CD14-positive monocyte (primary cell): ENCODE data around the gene TBC1D19. TPM values are rescaled to one million over a fixed set of nuclear protein-coding genes. Genes with fewer than 3 reads are reported as not detected.

Source experiments
- DNase-seq, 3 donors: peaks; one replicate each; pipeline ENCODE4 v3.0.0-alpha.2; 2011 to 2022
- H2AFZ ChIP-seq: 2 replicates; pipeline ENCODE4 v1.6.0; 2012; ENCODE audit warnings: mild to moderate bottlenecking, low read depth, low read length, inconsistent platforms; ENCODE audit not compliant: insufficient read depth, poor library complexity, severe bottlenecking
- H3K27ac ChIP-seq, 2 donors: 1 replicate in 1 of 2; 2 replicates in 1 of 2; pipeline ENCODE4 v1.5.1; 2012 to 2013; ENCODE audit warnings: low read length in 2 of 2, control low read depth in 1 of 2, inconsistent platforms in 1 of 2, low read depth in 1 of 2, mild to moderate bottlenecking in 1 of 2
- H3K27me3 ChIP-seq, 2 donors: one replicate each; pipeline versions ENCODE4 v1.6.0 to v1.6.1; 2011 to 2013; ENCODE audit warnings: low read length in 2 of 2; ENCODE audit not compliant: control insufficient read depth in 2 of 2, insufficient read depth in 2 of 2
- H3K36me3 ChIP-seq, 2 donors: replicated peaks in 1 of 2; 1 replicate in 1 of 2; 2 replicates in 1 of 2; pipeline versions ENCODE4 v1.5.1 to v1.6.1; 2012 to 2013; ENCODE audit warnings: low read length in 2 of 2, control low read depth in 1 of 2, inconsistent platforms in 1 of 2, mild to moderate bottlenecking in 1 of 2; ENCODE audit not compliant: insufficient read depth in 2 of 2, control insufficient read depth in 1 of 2
- H3K4me1 ChIP-seq, 2 donors: 1 replicate in 1 of 2; 2 replicates in 1 of 2; pipeline versions ENCODE4 v1.5.1 to v1.6.1; 2012 to 2013; ENCODE audit warnings: low read length in 2 of 2, control low read depth in 1 of 2, inconsistent platforms in 1 of 2, mild to moderate bottlenecking in 1 of 2, moderate library complexity in 1 of 2; ENCODE audit not compliant: insufficient read depth in 2 of 2, control insufficient read depth in 1 of 2
- H3K4me2 ChIP-seq: replicated peaks from 2 replicates; pipeline ENCODE3; 2012; ENCODE audit warnings: low read length, moderate library complexity, mild to moderate bottlenecking; ENCODE audit not compliant: poor library complexity, severe bottlenecking; ENCODE audit errors: extremely low read depth
- H3K4me3 ChIP-seq, 3 experiments: fragments of 200-600 bp in 1 of 3; sonication (generic) in 1 of 3; replicated peaks in 1 of 3; 1 replicate in 2 of 3; 2 replicates in 1 of 3; pipeline ENCODE4 v1.5.1; 2011 to 2013; ENCODE audit warnings: low read length in 3 of 3, mild to moderate bottlenecking in 3 of 3, control low read depth in 2 of 3, low read depth in 2 of 3, inconsistent platforms in 1 of 3, moderate library complexity in 1 of 3
- H3K79me2 ChIP-seq: 2 replicates; pipeline ENCODE4 v1.6.0; 2012; ENCODE audit warnings: mild to moderate bottlenecking, control low read depth, inconsistent platforms, low read length, moderate library complexity; ENCODE audit not compliant: insufficient read depth
- H3K9ac ChIP-seq: 2 replicates; pipeline ENCODE4 v1.6.0; 2017; ENCODE audit warnings: low read length, mild to moderate bottlenecking; ENCODE audit not compliant: insufficient read depth, poor library complexity, severe bottlenecking
- H3K9me3 ChIP-seq, 2 donors: replicated peaks in 1 of 2; 1 replicate in 1 of 2; 2 replicates in 1 of 2; pipeline versions ENCODE4 v1.5.1 to v1.6.1; 2012 to 2013; ENCODE audit warnings: low read length in 2 of 2, control low read depth in 1 of 2; ENCODE audit not compliant: control insufficient read depth in 1 of 2, insufficient read depth in 1 of 2
- H4K20me1 ChIP-seq: 2 replicates; pipeline ENCODE4 v1.6.0; 2012; ENCODE audit warnings: mild to moderate bottlenecking, low read length, control low read depth, moderate library complexity; ENCODE audit not compliant: insufficient read depth
- H3K27ac Mint-ChIP-seq, 7 donors: one replicate each; pipeline ENCODE4 v1.8.0; 2020; ENCODE audit warnings: mild to moderate bottlenecking in 7 of 7, mixed read lengths in 7 of 7, moderate library complexity in 6 of 7, inconsistent platforms in 2 of 7
- H3K27me3 Mint-ChIP-seq, 3 donors: one replicate each; pipeline ENCODE4 v1.8.0; 2021 to 2022; ENCODE audit warnings: low read depth in 3 of 3, mild to moderate bottlenecking in 3 of 3, mixed read lengths in 3 of 3, moderate library complexity in 3 of 3, inconsistent platforms in 1 of 3
- H3K36me3 Mint-ChIP-seq, 2 donors: one replicate each; pipeline ENCODE4 v1.8.0; 2020; ENCODE audit warnings: mixed read lengths in 2 of 2, inconsistent platforms in 1 of 2, mild to moderate bottlenecking in 1 of 2
- H3K4me1 Mint-ChIP-seq: one replicate; pipeline ENCODE4 v1.8.0; 2020; ENCODE audit warnings: mild to moderate bottlenecking, mixed read lengths
- H3K4me3 Mint-ChIP-seq, 2 donors: one replicate each; pipeline ENCODE4 v1.8.0; 2020; ENCODE audit warnings: mild to moderate bottlenecking in 2 of 2, mixed read lengths in 2 of 2, moderate library complexity in 1 of 2
- H3K9me3 Mint-ChIP-seq, 7 donors: one replicate each; pipeline ENCODE4 v1.8.0; 2020 to 2022; ENCODE audit warnings: mixed read lengths in 7 of 7, mild to moderate bottlenecking in 6 of 7, moderate library complexity in 6 of 7, inconsistent platforms in 2 of 7
- WGBS: methylation state at CpG from one replicate; pipeline ENCODE4 v1.1.5; 2013; ENCODE audit warnings: missing lambda C conversion rate; ENCODE audit not compliant: insufficient coverage; 5-methylcytosine and 5-hydroxymethylcytosine counted together
- intact Hi-C, 2 donors: fragments of 100-400 bp; cut with micrococcal nuclease; formaldehyde crosslinking; loops; one replicate each; pipeline versions ENCODE4 v1.15.0 to v1.15.1; 2023
- polyA plus RNA-seq, 3 donors: library from polyadenylated mRNA; depleted of rRNA in 1 of 3; unstranded in 2 of 3; stranded (reverse) in 1 of 3; fragments of 300-500 nt in 2 of 3; fragments of >200 nt in 1 of 3; fragmentation: Illumina TruSeq in 2 of 3; gene quantifications; 1 replicate in 2 of 3; 2 replicates in 1 of 3; pipeline ENCODE4 v1.2.3, GENCODE V29; 2012 to 2021
- TF ChIP-seq, protein P1 (sequence below): fragments of 200-600 bp; IDR thresholded peaks from one replicate; pipeline ENCODE4 v1.8.0; 2022; ENCODE audit warnings: antibody characterized with exemption, mild to moderate bottlenecking

Gene TBC1D19
- polyA plus RNA-seq, 3 donors: 0.19 to 0.84 (median 0.33) TPM

DNA sequence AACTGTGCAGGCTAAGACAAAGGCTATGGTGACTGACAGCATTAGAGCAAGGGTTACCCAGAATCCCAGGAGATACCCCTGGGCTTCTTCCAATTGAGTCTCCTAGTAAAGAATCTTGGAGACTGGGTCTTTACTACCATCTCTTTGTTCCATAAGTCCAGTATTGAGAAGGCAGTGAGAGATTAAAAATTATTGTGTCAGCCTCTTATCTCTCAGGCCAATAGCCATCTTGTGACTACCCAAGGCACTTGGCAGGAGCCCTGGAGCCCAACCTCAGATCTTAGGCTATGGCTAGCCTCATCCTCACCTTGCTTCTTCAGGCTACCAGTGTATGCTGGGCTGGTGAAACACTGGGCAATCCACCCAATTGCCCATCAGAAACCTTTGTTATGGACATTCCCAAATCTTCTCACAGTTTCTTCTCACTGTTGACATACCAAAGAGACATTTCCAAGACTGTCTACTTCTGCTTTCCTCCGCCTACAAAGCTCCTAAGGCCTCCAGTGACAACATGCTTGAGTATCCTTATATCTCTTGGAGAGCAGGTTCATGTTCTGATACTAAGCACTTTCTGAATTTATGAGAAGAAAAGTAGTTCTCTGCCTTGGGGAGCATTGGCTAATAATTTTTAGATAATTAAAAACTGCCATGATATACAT lies 200.5 kb downstream of the TBC1D19 start:
- intact Hi-C loops: no loop called here
- Mint-ChIP-seq H3K4me1 (peaks cover 27% of the 10 kb centered on the region), H3K9me3 (peaks cover 0 to 2% (median 0%) of the 10 kb centered on the region in 7 donors), H3K27ac (no peak overlapping the region), H3K36me3 (peaks cover 0 to 3% of the 10 kb centered on the region in 2 donors), H3K27me3 (peaks cover 2 to 6% (median 4%) of the 10 kb centered on the region in 3 donors), H3K4me3 (no peak overlapping the region)
- Histone ChIP-seq H3K4me2 (no peak overlapping the region), H4K20me1 (no peaks in the 10 kb centered on the region), H3K79me2 (no peaks in the 10 kb centered on the region), H3K27me3 (no peaks in the 10 kb centered on the region), H3K9ac (no peak overlapping the region), H3K9me3 (no peaks in the 10 kb centered on the region), H3K4me3 (no peak overlapping the region), H2AFZ (no peak overlapping the region), H3K27ac (no peak overlapping the region), H3K4me1 (peaks cover 21% of the 10 kb centered on the region in 2 donors), H3K36me3 (no peaks in the 10 kb centered on the region)
- TF ChIP-seq, protein P1, sequence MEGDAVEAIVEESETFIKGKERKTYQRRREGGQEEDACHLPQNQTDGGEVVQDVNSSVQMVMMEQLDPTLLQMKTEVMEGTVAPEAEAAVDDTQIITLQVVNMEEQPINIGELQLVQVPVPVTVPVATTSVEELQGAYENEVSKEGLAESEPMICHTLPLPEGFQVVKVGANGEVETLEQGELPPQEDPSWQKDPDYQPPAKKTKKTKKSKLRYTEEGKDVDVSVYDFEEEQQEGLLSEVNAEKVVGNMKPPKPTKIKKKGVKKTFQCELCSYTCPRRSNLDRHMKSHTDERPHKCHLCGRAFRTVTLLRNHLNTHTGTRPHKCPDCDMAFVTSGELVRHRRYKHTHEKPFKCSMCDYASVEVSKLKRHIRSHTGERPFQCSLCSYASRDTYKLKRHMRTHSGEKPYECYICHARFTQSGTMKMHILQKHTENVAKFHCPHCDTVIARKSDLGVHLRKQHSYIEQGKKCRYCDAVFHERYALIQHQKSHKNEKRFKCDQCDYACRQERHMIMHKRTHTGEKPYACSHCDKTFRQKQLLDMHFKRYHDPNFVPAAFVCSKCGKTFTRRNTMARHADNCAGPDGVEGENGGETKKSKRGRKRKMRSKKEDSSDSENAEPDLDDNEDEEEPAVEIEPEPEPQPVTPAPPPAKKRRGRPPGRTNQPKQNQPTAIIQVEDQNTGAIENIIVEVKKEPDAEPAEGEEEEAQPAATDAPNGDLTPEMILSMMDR: no peak
- no peak for DNase-seq
- no CpG with 5 or more reads among the region's 1 CpG for WGBS

DNA sequence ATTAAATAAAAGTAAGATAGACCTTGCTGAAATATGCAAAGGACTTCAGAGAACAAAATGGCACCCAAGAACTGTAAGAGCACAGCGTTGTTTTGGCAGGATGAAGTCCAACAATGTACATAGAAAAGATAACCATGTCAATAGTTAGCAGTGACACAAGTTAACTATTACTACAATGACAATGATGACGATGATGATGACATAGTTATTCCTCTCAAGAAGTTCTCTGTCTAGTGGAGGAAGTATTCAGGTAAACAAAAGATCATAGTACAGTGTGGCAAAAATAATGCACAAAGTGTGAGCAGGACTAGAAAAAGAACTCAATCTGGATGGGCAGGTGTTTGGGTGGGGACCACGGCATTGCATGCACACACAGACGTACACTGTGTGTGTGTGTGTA lies 201.4 kb downstream of the TBC1D19 start:
- Mint-ChIP-seq H3K9me3 (peaks cover 0 to 5% (median 2%) of the 10 kb centered on the region in 7 donors), H3K27me3 (peaks cover 4 to 5% (median 5%) of the 10 kb centered on the region in 3 donors), H3K4me1 (peaks cover 27% of the 10 kb centered on the region), H3K27ac (no peak overlapping the region), H3K4me3 (no peak overlapping the region), H3K36me3 (peaks cover 0 to 3% of the 10 kb centered on the region in 2 donors)
- WGBS: 100% methylated on average over 1 of the region's 4 CpGs
- peaks cover 21% of the 10 kb centered on the region in 2 donors for H3K4me1 ChIP-seq
- H4K20me1 ChIP-seq: no peaks in the 10 kb centered on the region
- no peak overlapping the region for H3K4me2 ChIP-seq
- H3K27ac ChIP-seq: no peak overlapping the region
- H3K4me3 ChIP-seq: no peak overlapping the region
- H3K9ac ChIP-seq: no peak overlapping the region
- no peaks in the 10 kb centered on the region for H3K27me3 ChIP-seq
- H3K9me3 ChIP-seq: no peaks in the 10 kb centered on the region
- H3K79me2 ChIP-seq: no peaks in the 10 kb centered on the region
- H3K36me3 ChIP-seq: no peaks in the 10 kb centered on the region
- H2AFZ ChIP-seq: no peak overlapping the region
- TF ChIP-seq, protein P1: no peak
- DNase-seq: no peak
- intact Hi-C loops: no loop called here
